HG03103 (cell line): ENCODE data around the gene GIMD1.
A peak's percentile ranks its signal among the peaks of the same experiment; 100 is the strongest.
"Not testable (repeated sequence)": the region's sequence is repeated elsewhere in the genome, so short reads cannot be mapped to it uniquely, and the experiment has no call there.

ENCODE experiments used
- ATAC-seq: cut with Tn5 transposase; IDR thresholded peaks from one replicate; pipeline ENCODE4 v1.9.1; 2021; ENCODE audit warnings: low read depth; ENCODE audit not compliant: unreplicated experiment

The GIMD1 gene

GRCh38 chr4:106353786-106354185 is 14.8 kb downstream of the GIMD1 start:
- ATAC-seq = no peak

GRCh38 chr4:106351016-106351415 is 17.6 kb downstream of the GIMD1 start:
- ATAC-seq = no peak

GRCh38 chr4:106347167-106347566 is 21.4 kb downstream of the GIMD1 start:
- no peak for ATAC-seq

- ATAC-seq = no peak
These were observed 24.0 kb downstream of the GIMD1 start for GRCh38 chr4:106344647-106344970.

- ATAC-seq = no peak
These were observed 24.5 kb downstream of the GIMD1 start for GRCh38 chr4:106343865-106344646.

GRCh38 chr4:106340774-106341173 is 27.8 kb downstream of the GIMD1 start:
- no peak for ATAC-seq

- ATAC-seq = no peak
These were observed 29.1 kb downstream of the GIMD1 start for GRCh38 chr4:106339431-106339830.

GRCh38 chr4:106338671-106339070 is 29.9 kb downstream of the GIMD1 start:
- no peak for ATAC-seq

- ATAC-seq = no peak
These were observed 30.7 kb downstream of the GIMD1 start for GRCh38 chr4:106337916-106338315.

GRCh38 chr4:106336618-106337017 is 32.0 kb downstream of the GIMD1 start:
- ATAC-seq = no peak

- no peak for ATAC-seq
These were observed 33.7 kb downstream of the GIMD1 start for GRCh38 chr4:106334741-106335470.

GRCh38 chr4:106333186-106333585 is 35.4 kb downstream of the GIMD1 start:
- no peak for ATAC-seq

- peak; percentile 89 for ATAC-seq
These were observed 39.4 kb downstream of the GIMD1 start for GRCh38 chr4:106329041-106329618.

GRCh38 chr4:106325800-106326199 is 42.8 kb downstream of the GIMD1 start:
- ATAC-seq = no peak

- no peak for ATAC-seq
These were observed 45.5 kb downstream of the GIMD1 start for GRCh38 chr4:106323119-106323518.

- not testable (repeated sequence) for ATAC-seq
These were observed 46.8 kb downstream of the GIMD1 start for GRCh38 chr4:106321814-106322213.

- not testable (repeated sequence) for ATAC-seq
These were observed 47.4 kb downstream of the GIMD1 start for GRCh38 chr4:106321168-106321567.

- ATAC-seq = no peak
These were observed 48.3 kb downstream of the GIMD1 start for GRCh38 chr4:106320235-106320634.

GRCh38 chr4:106318511-106318910 is 50.1 kb downstream of the GIMD1 start:
- ATAC-seq = no peak

- ATAC-seq = no peak
These were observed 50.8 kb downstream of the GIMD1 start for GRCh38 chr4:106317815-106318214.

GRCh38 chr4:106316773-106317409 is 51.7 kb downstream of the GIMD1 start:
- no peak for ATAC-seq
